ENCODE data around the gene PRUNE2.

PRUNE2 gene

DNA sequence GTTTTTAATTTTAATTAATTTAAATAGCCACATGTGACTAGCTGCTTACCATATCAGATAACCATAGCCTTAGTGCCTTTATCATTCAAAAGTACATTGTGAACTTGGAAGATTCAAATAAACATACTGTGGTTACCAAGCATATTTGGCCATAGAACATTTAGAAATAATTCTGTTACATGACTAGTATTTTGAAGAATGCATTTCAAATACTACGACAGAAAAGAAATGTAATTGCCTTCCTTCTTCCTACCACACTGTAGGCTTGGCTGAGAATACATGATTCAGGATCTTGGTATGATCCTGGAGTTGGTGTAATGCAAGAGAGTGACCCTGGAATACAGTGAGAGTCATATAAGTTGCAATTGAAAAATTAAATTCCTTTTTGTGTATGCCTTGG is 251.3 kb downstream of the PRUNE2 start:
- DNase-seq (ENCODE audit: low spot score) = no peak

DNA sequence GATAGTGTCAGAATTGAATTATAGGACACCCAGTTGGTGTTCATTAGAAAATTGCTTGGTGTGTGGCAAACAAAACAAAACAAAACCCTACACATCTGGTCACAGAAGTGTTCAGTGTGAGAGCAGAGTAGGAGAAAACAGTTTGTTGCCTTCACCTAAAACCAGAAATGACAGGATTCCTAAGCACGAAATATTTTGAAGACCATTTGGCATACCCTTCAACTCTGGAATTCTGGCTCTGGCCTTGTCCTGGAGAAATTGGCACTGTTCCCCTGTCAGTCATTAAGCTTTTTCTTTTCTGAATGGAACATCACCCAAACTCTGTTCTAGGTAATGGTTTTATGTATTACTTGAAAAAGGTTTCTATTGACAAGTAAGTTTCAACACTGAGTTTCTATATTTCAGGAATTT is 251.9 kb downstream of the PRUNE2 start:
- DNase-seq (ENCODE audit: low spot score) = no peak

DNA sequence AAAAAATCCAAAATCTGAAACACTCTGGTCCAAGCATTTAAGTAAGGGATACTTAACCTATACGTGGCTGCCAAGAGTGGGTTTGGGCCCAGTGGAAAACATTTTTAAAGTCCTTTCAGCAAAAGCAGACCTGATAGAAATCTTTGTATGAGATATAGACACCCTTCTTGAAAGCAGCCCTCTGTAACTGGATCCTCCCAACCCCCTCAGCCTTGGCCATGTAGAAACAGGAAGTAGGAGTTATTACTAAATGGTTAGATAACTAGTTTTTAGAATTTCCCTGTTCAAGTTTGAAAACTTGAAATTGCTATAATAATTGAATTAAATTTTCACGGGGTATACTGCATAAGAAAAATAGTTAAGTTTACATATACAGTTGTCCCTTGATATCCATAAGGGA is 253.0 kb downstream of the PRUNE2 start:
- no peak for DNase-seq (ENCODE audit: low spot score)

DNA sequence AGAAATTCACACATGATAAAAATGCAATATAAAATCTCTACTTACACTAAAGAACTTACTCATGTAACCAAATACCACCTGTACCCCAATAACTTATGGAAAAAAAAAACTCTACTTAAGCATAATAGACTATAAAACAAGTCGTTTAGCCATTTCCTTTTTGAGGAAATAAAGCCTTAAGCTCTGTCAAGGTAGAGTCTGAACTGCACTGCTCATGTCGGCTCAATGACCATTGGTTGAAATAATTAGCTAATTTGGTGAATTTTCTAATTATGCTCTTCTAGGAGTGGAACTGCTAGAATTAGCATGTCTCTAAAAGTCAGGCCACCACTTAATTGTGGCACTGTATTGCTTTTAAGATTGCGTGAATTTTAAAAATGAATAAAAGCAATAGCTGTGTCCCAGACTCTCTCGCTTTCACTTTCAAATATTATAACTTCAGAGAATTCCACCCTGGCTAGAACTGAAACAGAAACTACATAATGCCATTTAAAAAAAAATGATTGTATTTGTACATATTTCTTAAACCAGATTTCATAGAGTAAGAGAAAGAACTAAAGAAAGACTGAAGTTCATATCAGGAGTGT is 254.7 kb downstream of the PRUNE2 start:
- DNase-seq (ENCODE audit: low spot score) = no peak

GRCh38 chr9:76650692-76651091 is 255.2 kb downstream of the PRUNE2 start:
- DNase-seq (ENCODE audit: low spot score) = no peak

DNA sequence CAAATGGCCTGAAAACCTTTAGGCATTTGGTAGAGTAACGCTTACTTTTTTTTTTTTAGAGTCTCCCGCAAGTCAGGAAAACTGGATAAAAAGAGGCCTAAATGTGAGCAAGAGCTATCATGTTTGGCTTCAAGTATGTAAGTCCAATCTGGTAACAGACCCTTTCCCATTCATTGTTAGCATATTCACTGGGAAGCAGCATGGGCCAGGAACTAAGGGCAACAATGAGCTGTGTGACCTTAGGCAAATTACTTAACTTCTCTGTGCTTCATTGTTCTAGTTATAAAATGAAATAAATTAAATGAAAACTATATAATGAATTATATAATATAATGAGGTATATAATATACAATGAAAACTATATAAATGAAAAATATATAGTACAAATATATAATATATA is 256.0 kb downstream of the PRUNE2 start:
- DNase-seq (ENCODE audit: low spot score) = no peak

- no peak for DNase-seq (ENCODE audit: low spot score)
These were observed 259.7 kb downstream of the PRUNE2 start for GRCh38 chr9:76646249-76646648.

- no peak for DNase-seq (ENCODE audit: low spot score)
These were observed 261.2 kb downstream of the PRUNE2 start for GRCh38 chr9:76644647-76645250.

DNA sequence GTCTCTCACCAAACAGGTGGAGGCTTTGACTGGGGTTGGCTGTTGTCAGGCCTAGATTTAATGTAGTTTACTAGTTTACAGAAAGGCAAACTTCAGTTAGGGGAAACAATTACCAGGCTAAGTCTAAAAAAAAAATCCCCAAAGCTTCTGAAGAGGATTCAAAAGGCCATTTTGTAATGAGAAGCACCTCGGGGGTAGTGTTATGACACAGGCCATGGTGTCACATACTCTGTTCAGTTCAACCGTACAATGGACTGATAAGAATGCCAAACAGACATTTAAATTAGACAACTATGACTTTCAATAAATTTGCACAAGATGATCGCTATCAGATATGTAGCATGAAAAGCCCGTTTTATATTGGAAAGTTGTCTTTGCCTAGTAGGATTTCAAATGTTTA is 261.7 kb downstream of the PRUNE2 start:
- DNase-seq (ENCODE audit: low spot score) = no peak

GRCh38 chr9:76643399-76644117 is 262.4 kb downstream of the PRUNE2 start:
- peak; percentile 18 for DNase-seq (ENCODE audit: low spot score)

- no peak for DNase-seq (ENCODE audit: low spot score)
These were observed 263.2 kb downstream of the PRUNE2 start for GRCh38 chr9:76642701-76643209.

GRCh38 chr9:76642074-76642473 is 263.8 kb downstream of the PRUNE2 start:
- DNase-seq (ENCODE audit: low spot score) = no peak

- no peak for DNase-seq (ENCODE audit: low spot score)
These were observed 267.9 kb downstream of the PRUNE2 start for GRCh38 chr9:76638001-76638400.

- no peak for DNase-seq (ENCODE audit: low spot score)
These were observed 268.5 kb downstream of the PRUNE2 start for GRCh38 chr9:76637416-76637815.

DNA sequence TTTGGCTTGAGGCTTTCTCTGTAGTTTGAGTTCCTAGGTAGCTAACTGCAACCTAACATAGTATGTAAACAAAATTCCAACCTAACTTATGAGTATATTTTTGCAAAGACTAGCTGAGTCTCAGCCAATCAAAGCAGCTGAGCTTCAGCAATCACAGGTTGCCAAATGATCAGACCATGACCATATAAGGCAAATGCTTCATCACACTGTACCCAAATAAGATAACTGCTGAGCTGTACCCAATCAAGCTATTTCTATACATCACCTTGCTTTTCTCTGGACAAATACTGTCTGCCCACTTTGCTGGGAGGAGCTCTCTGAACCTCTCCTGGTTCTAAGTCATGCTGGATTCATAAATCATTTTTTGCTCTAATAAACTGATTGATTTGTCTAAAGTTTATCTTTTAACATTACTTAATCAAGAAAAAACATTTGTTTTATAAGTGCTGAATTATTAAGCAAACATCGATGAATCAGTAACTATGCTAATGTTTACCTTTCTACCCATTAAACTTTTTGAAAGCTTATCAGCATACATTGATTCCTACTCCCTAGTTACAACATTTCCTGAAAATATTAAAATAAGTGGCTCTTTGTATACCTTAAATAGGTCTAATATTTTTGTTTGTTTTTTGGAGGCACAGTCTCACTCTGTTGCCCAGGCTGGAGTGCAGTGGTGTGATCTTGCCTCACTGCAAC is 271.4 kb downstream of the PRUNE2 start:
- no peak for DNase-seq (ENCODE audit: low spot score)

DNA sequence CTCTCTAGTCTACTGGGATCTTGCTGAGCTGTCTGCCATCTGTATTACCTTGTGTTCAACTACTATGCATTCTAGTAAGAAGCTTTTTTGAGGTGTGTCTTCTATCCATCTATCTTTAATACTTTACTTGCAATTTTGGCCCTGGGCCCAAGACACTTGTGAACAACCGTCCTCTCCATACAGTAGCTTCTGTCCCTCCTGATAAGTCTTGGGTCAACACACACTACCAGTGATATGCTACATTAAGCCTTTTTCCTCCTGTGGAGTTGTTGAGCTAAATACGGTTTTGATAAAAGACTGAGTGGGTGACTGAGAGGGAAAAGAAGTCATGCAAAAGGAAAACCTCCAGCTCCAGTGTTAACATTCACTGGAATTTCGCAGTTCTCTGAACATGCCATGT is 275.0 kb downstream of the PRUNE2 start:
- DNase-seq (ENCODE audit: low spot score) = no peak

- no peak for DNase-seq (ENCODE audit: low spot score)
These were observed 276.5 kb downstream of the PRUNE2 start for GRCh38 chr9:76629205-76629990.

DNA sequence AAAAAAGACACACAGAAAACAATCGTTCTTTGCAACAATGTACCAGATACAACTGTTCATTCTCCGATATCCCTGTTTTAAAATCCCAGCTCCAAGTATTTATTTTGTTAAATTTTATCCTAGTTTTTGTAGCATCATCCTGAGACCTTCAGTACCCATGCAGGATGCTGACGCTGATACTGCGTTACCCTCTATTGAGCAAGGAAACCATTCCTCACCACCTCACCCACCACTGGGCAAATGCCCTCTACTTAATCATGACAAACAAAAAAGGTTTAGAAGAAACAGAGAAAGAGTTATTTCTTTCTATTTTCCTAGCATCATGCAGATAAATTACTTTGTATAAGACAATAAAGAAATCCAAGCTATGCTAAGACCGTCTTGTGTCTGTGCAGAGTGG is 277.8 kb downstream of the PRUNE2 start:
- DNase-seq (ENCODE audit: low spot score) = no peak

GRCh38 chr9:76626980-76627379 is 278.9 kb downstream of the PRUNE2 start:
- DNase-seq (ENCODE audit: low spot score) = no peak

GRCh38 chr9:76626141-76626540 is 279.8 kb downstream of the PRUNE2 start:
- no peak for DNase-seq (ENCODE audit: low spot score)

GRCh38 chr9:76624391-76625048 is 281.4 kb downstream of the PRUNE2 start:
- DNase-seq (ENCODE audit: low spot score) = no peak

All from globus pallidus (tissue), 1 donor.